ENCODE data around the gene C12orf43. TPM values are rescaled to one million over a fixed set of nuclear protein-coding genes. Genes with fewer than 3 reads are reported as not detected.

The C12orf43 gene
- total and polyA plus RNA-seq, 2 donors (not counting 1 experiment from before 2014, with no cell fraction given) = 6.7 to 18.9 TPM

DNA sequence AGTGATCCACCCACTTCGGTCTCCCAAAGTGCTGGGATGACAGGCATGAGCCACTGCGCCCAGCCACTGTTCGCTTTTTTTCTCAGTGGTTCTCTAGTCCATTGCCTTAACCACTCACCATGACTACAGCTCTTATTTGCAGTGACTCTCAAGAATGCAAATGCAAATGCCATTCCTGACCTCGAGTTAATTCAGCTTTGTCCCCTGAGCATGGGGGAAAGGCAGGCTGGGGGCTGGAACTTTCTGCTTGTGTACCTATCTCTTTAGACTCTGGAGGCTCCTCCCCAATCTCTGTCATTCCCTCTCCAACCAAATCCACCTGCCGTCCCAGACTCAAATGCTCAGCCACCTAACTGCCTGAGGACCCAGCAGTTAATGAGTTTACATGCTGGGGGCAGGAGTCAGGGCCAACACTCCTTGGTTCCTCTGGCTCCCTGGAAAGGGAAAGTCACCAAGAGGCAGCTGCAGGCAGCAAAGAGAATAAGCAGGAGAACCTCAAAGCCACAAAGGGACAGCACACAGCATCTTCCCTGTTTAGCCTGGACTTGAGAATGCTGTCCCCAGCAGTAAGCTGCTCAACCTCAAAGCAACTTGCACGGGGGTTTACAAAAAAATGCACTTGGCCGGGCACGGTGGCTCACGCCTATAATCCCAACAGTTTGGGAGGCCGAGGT lies 43.3 kb downstream of the C12orf43 start:
- H3K9me3 ChIP-seq (ENCODE audit: control extremely low read depth in 1 of 3, control insufficient read depth in 2 of 3, insufficient read depth in 1 of 3, low read length in 2 of 3) = no peaks in the 10 kb centered on the region
- Mint-ChIP-seq H3K27ac (no peak overlapping the region), H3K4me1 (peaks cover 6% of the 10 kb centered on the region), H3K27me3 (peaks cover 4% of the 10 kb centered on the region), H3K4me3 (no peak overlapping the region), H3K9me3 (ENCODE audit: insufficient read depth) (no peaks in the 10 kb centered on the region)
- TF ChIP-seq EZH2 (IDR thresholded peaks at IDR 0.05; ENCODE audit: borderline replicate concordance, insufficient read depth, low read depth, low read length, poor library complexity, severe bottlenecking) = no peak
- TF ChIP-seq, protein P1, sequence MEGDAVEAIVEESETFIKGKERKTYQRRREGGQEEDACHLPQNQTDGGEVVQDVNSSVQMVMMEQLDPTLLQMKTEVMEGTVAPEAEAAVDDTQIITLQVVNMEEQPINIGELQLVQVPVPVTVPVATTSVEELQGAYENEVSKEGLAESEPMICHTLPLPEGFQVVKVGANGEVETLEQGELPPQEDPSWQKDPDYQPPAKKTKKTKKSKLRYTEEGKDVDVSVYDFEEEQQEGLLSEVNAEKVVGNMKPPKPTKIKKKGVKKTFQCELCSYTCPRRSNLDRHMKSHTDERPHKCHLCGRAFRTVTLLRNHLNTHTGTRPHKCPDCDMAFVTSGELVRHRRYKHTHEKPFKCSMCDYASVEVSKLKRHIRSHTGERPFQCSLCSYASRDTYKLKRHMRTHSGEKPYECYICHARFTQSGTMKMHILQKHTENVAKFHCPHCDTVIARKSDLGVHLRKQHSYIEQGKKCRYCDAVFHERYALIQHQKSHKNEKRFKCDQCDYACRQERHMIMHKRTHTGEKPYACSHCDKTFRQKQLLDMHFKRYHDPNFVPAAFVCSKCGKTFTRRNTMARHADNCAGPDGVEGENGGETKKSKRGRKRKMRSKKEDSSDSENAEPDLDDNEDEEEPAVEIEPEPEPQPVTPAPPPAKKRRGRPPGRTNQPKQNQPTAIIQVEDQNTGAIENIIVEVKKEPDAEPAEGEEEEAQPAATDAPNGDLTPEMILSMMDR (IDR thresholded peaks at IDR 0.05) = no peak
- H2AFZ ChIP-seq (ENCODE audit: insufficient read depth, low read depth, low read length, poor library complexity, severe bottlenecking) = no peak overlapping the region
- no peak overlapping the region for H3K9ac ChIP-seq (ENCODE audit: low read length)
- H3K27me3 ChIP-seq (replicated peaks in 1 of 4; ENCODE audit: control extremely low read depth in 1 of 4, control insufficient read depth in 3 of 4, insufficient read depth in 4 of 4, low read length in 3 of 4) = peaks cover 0 to 2% (median 0%) of the 10 kb centered on the region in 4 experiments
- no peaks in the 10 kb centered on the region for H3K36me3 ChIP-seq (replicated peaks in 1 of 2; ENCODE audit: control extremely low read depth in 1 of 2, control insufficient read depth in 1 of 2, extremely low read depth in 1 of 2, insufficient read depth in 2 of 2, low read length in 1 of 2)
- no peaks in the 10 kb centered on the region for H3K79me2 ChIP-seq (ENCODE audit: control insufficient read depth, insufficient read depth, low read length)
- no peak for ATAC-seq (ENCODE audit: low read depth)
- H3K4me3 ChIP-seq (ENCODE audit: control extremely low read depth in 1 of 5, extremely low read depth in 1 of 5, insufficient read depth in 1 of 5, low read depth in 2 of 5, low read length in 4 of 5) = no peak overlapping the region
- ChIA-PET POLR2A (no interaction called here), CTCF (interaction anchor here (0.7 to 5.6 kb wide), 18 partner anchors 8 to 391 kb away, joined by 3 to 88 read pairs (median 3); partner anchors contain the start of genes CABP1 and POP5)
- 87% methylated on average over 7 of the region's 10 CpGs for WGBS (ENCODE audit: insufficient coverage)
- no peak overlapping the region for H3K4me2 ChIP-seq (replicated peaks; ENCODE audit: low read depth, low read length, poor library complexity, severe bottlenecking)
- H3K4me1 ChIP-seq (ENCODE audit: control insufficient read depth in 2 of 2, insufficient read depth in 2 of 2, low read length in 2 of 2) = peaks cover 3 to 6% of the 10 kb centered on the region in 2 donors
- no peak overlapping the region for H3K27ac ChIP-seq (ENCODE audit: low read length in 2 of 2)
- H4K20me1 ChIP-seq (ENCODE audit: control insufficient read depth, insufficient read depth, low read length, poor library complexity, severe bottlenecking) = no peaks in the 10 kb centered on the region
- DNase-seq = no peak
- intact Hi-C loops (cut with micrococcal nuclease) = loop anchor here (5.0 to 10.0 kb wide), 2 partner anchors 188 to 536 kb away; partner anchors contain the start of gene COX6A1
